ENCODE data around the gene PDZD2.

DNA sequence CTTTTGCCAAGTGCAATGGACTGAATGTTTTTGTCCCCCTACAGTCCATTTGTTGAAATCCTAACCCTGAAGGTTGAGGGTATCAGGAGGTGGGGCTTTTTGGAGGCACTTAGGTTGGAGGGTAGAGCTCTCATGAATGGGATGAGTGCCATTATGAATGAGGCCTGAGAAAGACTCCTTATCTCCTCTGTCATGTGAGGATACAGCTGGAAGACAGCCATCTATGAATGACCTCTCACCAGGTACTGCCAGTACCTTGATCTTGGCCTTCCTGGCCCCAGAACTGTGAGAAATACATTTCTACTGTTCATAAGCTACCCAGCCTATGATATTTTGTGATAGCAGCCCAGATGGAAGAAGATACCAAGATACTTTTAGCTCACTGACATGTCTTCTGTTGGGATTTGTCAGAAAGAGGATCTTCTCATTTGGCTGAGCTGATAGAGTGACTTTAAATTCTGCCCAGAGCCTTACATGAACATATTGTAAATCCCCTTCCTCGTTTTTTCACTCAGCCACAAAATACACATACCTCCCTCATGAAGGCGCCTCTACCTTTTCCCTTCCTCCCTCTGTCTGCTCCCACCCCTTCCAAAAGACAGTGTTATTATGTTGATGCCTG is 256.4 kb downstream of the PDZD2 start:
- TF ChIP-seq, protein P1, sequence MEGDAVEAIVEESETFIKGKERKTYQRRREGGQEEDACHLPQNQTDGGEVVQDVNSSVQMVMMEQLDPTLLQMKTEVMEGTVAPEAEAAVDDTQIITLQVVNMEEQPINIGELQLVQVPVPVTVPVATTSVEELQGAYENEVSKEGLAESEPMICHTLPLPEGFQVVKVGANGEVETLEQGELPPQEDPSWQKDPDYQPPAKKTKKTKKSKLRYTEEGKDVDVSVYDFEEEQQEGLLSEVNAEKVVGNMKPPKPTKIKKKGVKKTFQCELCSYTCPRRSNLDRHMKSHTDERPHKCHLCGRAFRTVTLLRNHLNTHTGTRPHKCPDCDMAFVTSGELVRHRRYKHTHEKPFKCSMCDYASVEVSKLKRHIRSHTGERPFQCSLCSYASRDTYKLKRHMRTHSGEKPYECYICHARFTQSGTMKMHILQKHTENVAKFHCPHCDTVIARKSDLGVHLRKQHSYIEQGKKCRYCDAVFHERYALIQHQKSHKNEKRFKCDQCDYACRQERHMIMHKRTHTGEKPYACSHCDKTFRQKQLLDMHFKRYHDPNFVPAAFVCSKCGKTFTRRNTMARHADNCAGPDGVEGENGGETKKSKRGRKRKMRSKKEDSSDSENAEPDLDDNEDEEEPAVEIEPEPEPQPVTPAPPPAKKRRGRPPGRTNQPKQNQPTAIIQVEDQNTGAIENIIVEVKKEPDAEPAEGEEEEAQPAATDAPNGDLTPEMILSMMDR (IDR thresholded peaks at IDR 0.05) = no peak
- TF ChIP-seq POLR2A (IDR thresholded peaks at IDR 0.05) = no peak

Measured in testis (tissue), 2 donors.